Measurements from ENCODE around the gene SAPCD2.

The SAPCD2 gene

DNA sequence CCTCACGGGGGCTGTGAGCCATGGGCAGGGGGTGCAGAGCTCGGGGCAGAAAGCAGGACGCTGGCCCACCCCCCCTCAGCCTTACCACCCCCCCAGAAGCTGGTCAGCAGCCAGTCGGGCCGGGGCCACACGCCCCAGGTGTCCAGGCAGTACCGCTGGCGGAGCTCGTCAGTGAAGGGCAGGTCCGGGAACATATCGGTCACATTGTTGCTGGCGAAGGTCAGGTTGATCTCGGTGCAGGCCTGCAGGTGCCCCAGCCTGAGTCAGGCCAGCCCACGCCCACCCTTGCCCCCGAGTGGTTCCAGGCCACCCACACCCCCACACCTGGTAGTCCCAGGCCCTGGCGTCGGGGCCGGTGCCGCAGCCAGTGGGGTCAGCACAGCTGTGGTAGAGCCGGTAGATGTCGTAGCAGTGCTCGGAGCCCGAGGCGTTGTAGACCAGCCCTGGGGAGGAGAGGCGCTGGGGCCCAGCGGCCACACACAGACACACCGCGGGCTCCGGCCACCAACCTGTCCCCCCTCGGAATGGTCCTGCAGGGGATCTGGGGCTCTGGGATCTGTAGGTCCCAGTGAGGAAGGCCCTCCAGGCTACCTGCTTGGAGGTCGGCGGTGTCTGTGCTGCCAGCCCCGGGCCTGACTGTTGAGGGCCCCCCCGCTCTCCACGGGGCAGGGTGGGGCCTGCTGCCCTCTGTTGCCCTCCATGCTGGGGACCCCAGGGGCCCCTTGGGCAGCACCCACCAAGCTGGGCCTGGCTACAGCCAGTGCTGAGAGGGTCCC, 41.6 kb upstream of the SAPCD2 start:
- Histone ChIP-seq H3K36me3 (ENCODE audit: control insufficient read depth, low read length) (peaks cover 61% of the 10 kb centered on the region), H3F3A (ENCODE audit: control insufficient read depth, insufficient read depth) (no peaks in the 10 kb centered on the region; the same call in 1 of the 2 replicates), H4K20me1 (ENCODE audit: control insufficient read depth, insufficient read depth, low read depth, low read length) (no peaks in the 10 kb centered on the region), H3K4me1 (ENCODE audit: control insufficient read depth, low read length) (peaks cover 21% of the 10 kb centered on the region), H3K27ac (ENCODE audit: low read depth, low read length) (no peak overlapping the region), H3K79me2 (ENCODE audit: control insufficient read depth, low read length) (peaks cover 26% of the 10 kb centered on the region), H3K9me2 (replicated peaks; ENCODE audit: control insufficient read depth, low read length) (no peaks in the 10 kb centered on the region), H3K27me3 (ENCODE audit: control insufficient read depth, low read length) (no peaks in the 10 kb centered on the region), H3K4me3 (ENCODE audit: low read length) (no peak overlapping the region), H3K4me2 (ENCODE audit: low read length) (no peak overlapping the region), H3K9me3 (ENCODE audit: control insufficient read depth, insufficient read depth, low read length) (no peaks in the 10 kb centered on the region)
- TF ChIP-seq, protein P1, sequence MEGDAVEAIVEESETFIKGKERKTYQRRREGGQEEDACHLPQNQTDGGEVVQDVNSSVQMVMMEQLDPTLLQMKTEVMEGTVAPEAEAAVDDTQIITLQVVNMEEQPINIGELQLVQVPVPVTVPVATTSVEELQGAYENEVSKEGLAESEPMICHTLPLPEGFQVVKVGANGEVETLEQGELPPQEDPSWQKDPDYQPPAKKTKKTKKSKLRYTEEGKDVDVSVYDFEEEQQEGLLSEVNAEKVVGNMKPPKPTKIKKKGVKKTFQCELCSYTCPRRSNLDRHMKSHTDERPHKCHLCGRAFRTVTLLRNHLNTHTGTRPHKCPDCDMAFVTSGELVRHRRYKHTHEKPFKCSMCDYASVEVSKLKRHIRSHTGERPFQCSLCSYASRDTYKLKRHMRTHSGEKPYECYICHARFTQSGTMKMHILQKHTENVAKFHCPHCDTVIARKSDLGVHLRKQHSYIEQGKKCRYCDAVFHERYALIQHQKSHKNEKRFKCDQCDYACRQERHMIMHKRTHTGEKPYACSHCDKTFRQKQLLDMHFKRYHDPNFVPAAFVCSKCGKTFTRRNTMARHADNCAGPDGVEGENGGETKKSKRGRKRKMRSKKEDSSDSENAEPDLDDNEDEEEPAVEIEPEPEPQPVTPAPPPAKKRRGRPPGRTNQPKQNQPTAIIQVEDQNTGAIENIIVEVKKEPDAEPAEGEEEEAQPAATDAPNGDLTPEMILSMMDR (IDR thresholded peaks at IDR 0.05; ENCODE audit: low read depth, low read length, poor library complexity, severe bottlenecking), result no peak
- TF ChIP-seq EZH2phosphoT487 (IDR thresholded peaks at IDR 0.05; ENCODE audit: borderline replicate concordance, low read length), result no peak

DNA sequence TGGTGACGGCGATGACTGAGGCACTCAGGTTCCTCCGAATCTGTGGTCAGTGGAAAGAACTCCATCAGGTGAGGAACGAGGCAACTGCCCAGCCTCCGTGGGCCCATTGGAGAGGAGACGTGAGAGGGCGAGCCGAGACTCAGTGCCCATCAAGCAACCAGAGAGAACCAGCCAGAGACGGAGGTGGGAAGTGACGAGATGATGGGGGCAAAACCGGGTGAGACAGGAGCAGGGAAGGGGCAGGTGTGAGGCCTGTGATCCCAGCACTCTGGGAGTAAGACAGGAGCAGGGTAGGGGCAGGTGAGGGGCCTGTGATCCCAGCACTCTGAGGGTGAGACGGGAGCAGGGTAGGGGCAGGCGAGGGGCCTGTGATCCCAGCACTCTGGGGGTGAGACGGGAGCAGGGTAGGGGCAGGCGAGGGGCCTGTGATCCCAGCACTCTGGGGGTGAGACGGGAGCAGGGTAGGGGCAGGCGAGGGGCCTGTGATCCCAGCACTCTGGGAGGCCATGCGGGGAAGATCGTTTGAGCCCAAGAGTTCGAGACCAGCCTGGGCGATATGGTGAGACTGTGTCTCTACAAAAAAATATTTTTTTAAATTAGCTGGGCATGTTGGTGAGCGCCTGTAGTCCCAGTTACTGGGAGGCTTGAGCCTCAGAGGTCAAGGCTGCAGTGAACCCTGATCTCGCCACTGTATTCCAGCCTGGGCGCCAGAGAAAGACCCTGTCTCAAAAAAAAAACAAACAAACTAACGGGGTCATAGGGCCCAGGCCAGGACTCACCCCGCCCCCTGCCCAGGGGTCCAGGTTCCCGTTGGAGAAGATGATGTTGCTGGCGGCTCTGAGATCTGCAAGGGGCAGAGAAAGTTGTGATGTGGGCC, 40.8 kb upstream of the SAPCD2 start:
- peaks cover 68% of the 10 kb centered on the region for H3K36me3 ChIP-seq (ENCODE audit: control insufficient read depth, low read length)

DNA sequence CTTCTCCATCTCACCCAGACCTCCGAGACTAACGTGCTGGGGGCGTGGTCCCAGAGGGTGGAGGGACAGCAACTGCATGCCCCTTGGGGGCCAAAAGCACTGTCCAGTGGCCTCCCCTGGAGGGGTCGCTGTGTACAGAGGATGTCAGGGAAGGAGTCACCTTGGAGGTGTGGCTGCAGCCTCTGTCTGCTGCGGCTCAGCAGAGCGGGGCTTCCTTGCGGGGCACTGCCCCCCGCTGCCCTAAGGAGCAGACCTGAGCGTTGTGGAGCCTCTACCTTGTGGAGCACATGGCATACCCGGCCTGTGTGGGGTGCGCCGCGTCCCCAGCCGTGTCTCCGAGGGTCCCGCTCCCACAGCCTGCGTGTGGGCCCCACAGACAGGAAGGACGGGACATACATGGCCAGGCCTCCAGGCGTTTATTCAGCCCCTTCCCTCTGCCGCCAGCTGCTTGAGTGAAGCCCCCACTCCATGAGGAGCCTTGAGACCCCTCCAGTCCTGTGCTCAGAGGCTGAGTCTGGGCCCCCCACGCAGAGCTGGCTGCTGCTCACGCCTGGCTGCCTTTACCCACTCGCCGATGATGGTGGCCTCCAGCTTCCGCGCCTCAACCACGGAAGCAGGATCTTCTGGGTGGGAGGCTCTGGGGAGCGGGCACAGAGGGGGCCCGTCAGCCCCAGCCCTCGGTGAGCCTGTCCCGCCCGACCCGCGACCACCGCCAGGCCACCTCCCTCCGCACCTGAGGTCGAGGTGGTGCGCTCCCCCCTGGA, 40.0 kb upstream of the SAPCD2 start:
- Histone ChIP-seq H3F3A (ENCODE audit: control insufficient read depth, insufficient read depth) (no peaks in the 10 kb centered on the region), H3K36me3 (ENCODE audit: control insufficient read depth, low read length) (peaks cover 71% of the 10 kb centered on the region), H4K20me1 (ENCODE audit: control insufficient read depth, insufficient read depth, low read depth, low read length) (no peaks in the 10 kb centered on the region), H3K4me2 (ENCODE audit: low read length) (no peak overlapping the region), H3K9me3 (ENCODE audit: control insufficient read depth, insufficient read depth, low read length) (no peaks in the 10 kb centered on the region), H3K4me3 (ENCODE audit: low read length) (no peak overlapping the region), H3K27me3 (ENCODE audit: control insufficient read depth, low read length) (no peaks in the 10 kb centered on the region), H3K9me2 (replicated peaks; ENCODE audit: control insufficient read depth, low read length) (no peaks in the 10 kb centered on the region), H3K27ac (ENCODE audit: low read depth, low read length) (no peak overlapping the region), H3K79me2 (ENCODE audit: control insufficient read depth, low read length) (peaks cover 26% of the 10 kb centered on the region), H3K4me1 (ENCODE audit: control insufficient read depth, low read length) (peaks cover 16% of the 10 kb centered on the region)
- TF ChIP-seq EZH2phosphoT487 (IDR thresholded peaks at IDR 0.05; ENCODE audit: borderline replicate concordance, low read length), result no peak

More for the DNA sequence above, 40.8 kb upstream of the SAPCD2 start:
- Histone ChIP-seq H3F3A (ENCODE audit: control insufficient read depth, insufficient read depth) (no peaks in the 10 kb centered on the region), H3K4me2 (ENCODE audit: low read length) (no peak overlapping the region), H4K20me1 (ENCODE audit: control insufficient read depth, insufficient read depth, low read depth, low read length) (no peaks in the 10 kb centered on the region), H3K4me3 (ENCODE audit: low read length) (no peak overlapping the region), H3K27me3 (ENCODE audit: control insufficient read depth, low read length) (no peaks in the 10 kb centered on the region), H3K4me1 (ENCODE audit: control insufficient read depth, low read length) (peaks cover 21% of the 10 kb centered on the region), H3K9me2 (replicated peaks; ENCODE audit: control insufficient read depth, low read length) (no peaks in the 10 kb centered on the region), H3K79me2 (ENCODE audit: control insufficient read depth, low read length) (peaks cover 26% of the 10 kb centered on the region), H3K27ac (ENCODE audit: low read depth, low read length) (no peak overlapping the region), H3K9me3 (ENCODE audit: control insufficient read depth, insufficient read depth, low read length) (no peaks in the 10 kb centered on the region)
- TF ChIP-seq, protein P1 (IDR thresholded peaks at IDR 0.05; ENCODE audit: low read depth, low read length, poor library complexity, severe bottlenecking), result no peak
- TF ChIP-seq EZH2phosphoT487 (IDR thresholded peaks at IDR 0.05; ENCODE audit: borderline replicate concordance, low read length), result no peak
